Mammary epithelial cell (primary cell): ENCODE data around the gene ADGRG1.

Experiments used
- CTCF ChIP-seq, 2 donors: IDR thresholded peaks in 1 of 2; conservative IDR thresholded peaks in 1 of 2; 2 replicates each; pipeline ENCODE4 v1.5.1; 2011 to 2012; ENCODE audit warnings: inconsistent platforms in 2 of 2, low read length in 2 of 2, mild to moderate bottlenecking in 2 of 2, control low read depth in 1 of 2, low read depth in 1 of 2; ENCODE audit not compliant: insufficient read depth in 1 of 2; ENCODE audit errors: extremely low read depth in 1 of 2
- EZH2 ChIP-seq: IDR thresholded peaks from 2 replicates; pipeline ENCODE4 v1.6.1; 2012; ENCODE audit warnings: low read length, inconsistent platforms, borderline replicate concordance

- no peak for TF ChIP-seq CTCF (conservative IDR thresholded peaks at IDR 0.05 in 1 of 2, IDR thresholded peaks at IDR 0.05 in 1 of 2; ENCODE audit: extremely low read depth in 1 of 2, insufficient read depth in 1 of 2, low read depth in 1 of 2, low read length in 2 of 2)
- no peak for TF ChIP-seq EZH2
Observed at GRCh38 chr16:57615813-57616212, 12.6 kb upstream of the ADGRG1 start.
